D721Med (cell line): ENCODE measurements around the gene OSBP.
"Not testable (repeated sequence)": the region's sequence is repeated elsewhere in the genome, so short reads cannot be mapped to it uniquely, and the experiment has no call there.

ENCODE experiments used
- DNase-seq: peaks from one replicate; pipeline ENCODE4 v3.0.0; 2011; ENCODE audit warnings: low spot score; ENCODE audit not compliant: insufficient read length
- FAIRE-seq: peaks from 2 replicates; lab custom pipeline; 2011; peaks lifted over from hg19 to GRCh38; lab: Jason Lieb, UNC
- CTCF ChIP-seq: IDR thresholded peaks from 2 replicates; pipeline ENCODE4 v1.5.1; 2012; ENCODE audit warnings: mild to moderate bottlenecking, control low read depth; ENCODE audit not compliant: insufficient read depth; ENCODE audit errors: missing control alignments

Gene OSBP

GRCh38 chr11:59545179-59546020 is 70.2 kb downstream of the OSBP start:
- FAIRE-seq (no peak), DNase-seq (no peak)
- no peak for TF ChIP-seq CTCF

- no peak for FAIRE-seq
- no peak for DNase-seq
- no peak for TF ChIP-seq CTCF
Measured at GRCh38 chr11:59544869-59545178, 70.8 kb downstream of the OSBP start.

- not testable (repeated sequence) for FAIRE-seq, DNase-seq
Measured at GRCh38 chr11:59543713-59544112, 71.9 kb downstream of the OSBP start.

GRCh38 chr11:59542142-59542810 is 73.3 kb downstream of the OSBP start:
- DNase-seq, result no peak
- FAIRE-seq, result no peak
- TF ChIP-seq CTCF, result no peak

- no peak for FAIRE-seq
- TF ChIP-seq CTCF, result no peak
Measured at GRCh38 chr11:59534676-59535075, 80.9 kb downstream of the OSBP start.

GRCh38 chr11:59532620-59533019 is 83.0 kb downstream of the OSBP start:
- FAIRE-seq (no peak), DNase-seq (no peak)
- TF ChIP-seq CTCF, result no peak

More at GRCh38 chr11:59534676-59535075, 80.9 kb downstream of the OSBP start:
- no peak for DNase-seq

GRCh38 chr11:59528711-59529110 is 86.9 kb downstream of the OSBP start:
- DNase-seq (no peak), FAIRE-seq (no peak)
- TF ChIP-seq CTCF, result no peak
